Stimulated activated naive CD8-positive, alpha-beta T cell treated with anti-CD3 and anti-CD28 coated beads, Interleukin-15, amount 100 ng/mL, for 72 hours (primary cell): ENCODE results near the gene FBXL19.
A peak's percentile ranks its signal among the peaks of the same experiment; 100 is the strongest.
"Not testable (repeated sequence)": the region's sequence is repeated elsewhere in the genome, so short reads cannot be mapped to it uniquely, and the experiment has no call there.

Experiments
- ATAC-seq: fragments of 150-1000 bp; cut with Tn5 transposase; 2 replicates; pipeline ENCODE4 v1.10.0; 2021; ENCODE audit warnings: mild to moderate bottlenecking, moderate library complexity
- DNase-seq, 2 donors: peaks; one replicate each; pipeline ENCODE4 v3.0.0; 2021 to 2022
- H3K27ac Mint-ChIP-seq, 2 donors: one replicate each; pipeline ENCODE4 v1.8.0; 2022; ENCODE audit warnings: mild to moderate bottlenecking in 2 of 2, mixed read lengths in 2 of 2, moderate library complexity in 2 of 2
- H3K27me3 Mint-ChIP-seq: one replicate; pipeline ENCODE4 v1.8.0; 2022; ENCODE audit warnings: mixed read lengths
- H3K4me1 Mint-ChIP-seq: one replicate; pipeline ENCODE4 v1.8.0; 2022; ENCODE audit warnings: mild to moderate bottlenecking, mixed read lengths
- H3K4me3 Mint-ChIP-seq, 2 donors: one replicate each; pipeline ENCODE4 v1.8.0; 2022; ENCODE audit warnings: mild to moderate bottlenecking in 2 of 2, mixed read lengths in 2 of 2, moderate library complexity in 1 of 2
- H3K9me3 Mint-ChIP-seq, 2 donors: one replicate each; pipeline ENCODE4 v1.8.0; 2022; ENCODE audit warnings: mixed read lengths in 2 of 2

The FBXL19 gene

DNA sequence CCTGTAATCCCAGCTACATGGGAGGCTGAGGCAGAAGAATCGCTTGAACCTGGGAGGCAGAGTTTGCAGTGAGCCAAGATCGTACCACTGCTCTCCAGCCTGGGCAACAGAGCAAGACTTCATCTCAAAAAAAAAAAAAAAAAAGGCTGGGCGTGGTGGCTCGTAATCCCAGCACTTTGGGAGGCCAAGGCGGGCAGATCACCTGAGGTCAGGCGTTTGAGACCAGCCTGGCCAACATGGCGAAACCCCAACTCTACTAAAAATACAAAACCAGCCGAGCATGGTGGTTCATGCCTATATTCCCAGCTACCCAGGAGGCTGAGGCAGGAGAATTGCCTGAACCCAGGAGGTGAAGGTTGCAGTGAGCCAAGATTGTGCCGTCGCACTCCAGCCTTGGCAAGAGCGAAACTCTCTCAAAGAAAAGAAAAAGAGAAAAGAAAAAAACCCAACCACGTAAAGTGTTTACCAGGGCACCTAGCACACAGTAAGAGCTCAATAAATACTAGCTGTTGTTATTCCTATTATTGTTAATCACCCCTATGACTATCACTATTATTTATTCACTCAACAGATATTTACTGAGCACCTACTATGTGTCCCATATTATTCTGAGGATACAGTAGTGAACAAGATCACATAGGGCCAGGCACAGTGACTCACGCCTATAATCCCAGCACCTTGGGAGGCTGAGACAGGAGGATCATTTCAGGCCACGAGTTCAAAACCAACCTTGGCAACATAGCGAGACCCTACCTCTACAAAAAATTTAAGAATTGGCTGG is 32.1 kb upstream of the FBXL19 start:
- not testable (repeated sequence) for H3K27me3 Mint-ChIP-seq, ATAC-seq, H3K4me3 Mint-ChIP-seq, H3K27ac Mint-ChIP-seq, DNase-seq, H3K9me3 Mint-ChIP-seq
- peaks cover 43% of the 10 kb centered on the region for H3K4me1 Mint-ChIP-seq

DNA sequence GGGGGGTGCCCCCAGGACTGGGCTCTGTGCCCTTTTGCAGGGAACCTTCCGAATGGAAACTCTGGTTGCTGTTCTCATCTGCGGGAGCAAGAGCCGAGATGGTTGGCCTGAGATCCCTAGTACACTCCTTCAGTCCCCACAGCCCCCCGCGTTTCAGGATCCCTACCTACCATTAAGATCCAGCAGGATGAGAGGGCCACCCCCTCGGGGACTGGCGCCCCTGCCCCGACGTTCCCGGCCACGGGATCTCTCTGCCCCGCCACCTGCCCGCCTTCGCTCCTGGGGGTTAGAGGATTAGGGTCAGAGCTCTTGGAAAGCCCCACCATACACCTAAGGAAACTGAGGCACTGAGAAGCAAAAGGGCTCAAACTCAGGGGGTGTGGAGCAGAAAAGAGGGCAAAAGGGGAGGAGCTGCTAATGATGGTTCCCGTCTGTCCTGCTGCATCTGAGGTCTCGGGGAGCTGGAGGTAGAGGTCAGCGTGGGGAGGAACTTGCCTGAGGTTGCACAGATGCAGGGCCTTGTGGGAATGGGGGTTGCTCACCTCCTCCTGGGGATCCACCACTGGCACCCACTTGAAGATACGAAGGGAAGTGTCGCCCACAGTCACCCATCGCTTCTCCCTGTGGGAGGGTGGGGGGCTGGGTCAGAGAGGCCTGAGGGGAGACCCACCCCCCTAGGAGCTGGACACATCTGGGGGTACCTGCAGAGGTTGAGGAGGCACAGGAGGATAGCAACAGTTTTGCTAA is 30.5 kb upstream of the FBXL19 start:
- no peak for ATAC-seq
- Mint-ChIP-seq H3K27me3 (no peaks in the 10 kb centered on the region), H3K27ac (peak overlapping the region; percentile 96 to 97)

DNA sequence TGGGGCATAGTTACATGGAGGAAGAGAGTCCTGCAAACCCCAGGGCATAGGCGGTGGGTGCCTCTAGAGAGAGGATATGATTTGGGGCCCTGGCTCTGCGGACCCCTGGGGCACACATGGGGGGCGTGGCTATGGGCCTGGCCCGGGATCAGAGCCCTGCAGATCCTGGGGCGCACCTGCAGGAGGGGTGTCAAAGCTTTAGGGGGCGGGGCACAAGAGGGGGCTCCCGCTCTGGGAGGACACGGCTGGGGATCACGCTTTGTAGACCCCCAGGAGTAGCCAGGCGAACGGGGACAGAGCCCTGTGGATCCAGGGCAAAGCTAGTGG is 30.0 kb upstream of the FBXL19 start:
- Mint-ChIP-seq H3K27me3 (no peaks in the 10 kb centered on the region), H3K4me3 (peak overlapping the region; percentile 93 to 96), H3K27ac (peak overlapping the region; percentile 96 to 97), H3K4me1 (peaks cover 57% of the 10 kb centered on the region), H3K9me3 (no peaks in the 10 kb centered on the region)
- peak; percentile 32 for ATAC-seq
- peak; percentile 36 to 41 for DNase-seq

More for the DNA sequence above, 30.5 kb upstream of the FBXL19 start:
- DNase-seq: no peak
- Mint-ChIP-seq H3K4me3 (peak overlapping the region; percentile 93 to 96), H3K9me3 (no peaks in the 10 kb centered on the region), H3K4me1 (peaks cover 57% of the 10 kb centered on the region)

DNA sequence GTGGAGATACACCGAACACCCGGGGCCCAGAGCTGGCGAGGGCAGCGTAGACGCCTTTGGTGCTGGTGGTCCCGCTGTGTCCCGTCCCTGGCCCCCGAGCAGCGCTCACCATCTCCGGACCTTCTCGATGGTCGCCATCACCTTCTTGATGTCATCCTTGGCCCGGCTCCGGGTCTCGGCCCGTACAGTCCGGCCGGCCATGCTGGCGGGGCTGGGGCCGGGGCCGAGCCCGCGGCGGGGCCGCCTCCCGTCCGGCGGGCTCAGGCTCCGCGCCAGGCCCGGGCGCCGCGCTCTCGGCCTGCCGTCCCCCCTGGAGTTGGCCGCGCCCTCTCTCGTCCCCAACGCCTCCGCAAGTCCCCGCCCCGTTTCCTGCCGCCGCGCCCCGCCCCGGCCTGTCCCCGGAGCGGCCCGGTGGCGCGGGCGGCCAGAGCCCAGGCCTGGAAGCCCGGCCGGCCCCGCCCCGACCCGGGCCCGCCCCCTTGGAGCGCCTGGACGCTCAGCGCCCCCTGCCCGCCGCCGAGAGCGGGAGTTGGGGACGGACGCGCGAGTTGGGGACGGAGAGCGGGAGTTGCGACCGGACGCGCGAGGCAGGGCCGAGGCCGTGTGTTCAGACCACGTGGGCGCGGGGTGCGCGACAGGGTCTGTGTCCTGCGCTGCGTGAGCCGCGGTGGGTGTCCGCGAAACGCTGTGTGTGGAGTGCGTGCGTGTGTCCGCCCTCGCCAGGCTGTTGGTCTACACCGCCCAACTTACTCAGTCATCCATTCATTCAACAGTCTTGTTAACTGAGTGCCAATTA is 29.4 kb upstream of the FBXL19 start, which contains the start of gene BCL7C:
TSS of gene BCL7C (minus strand) at position 334 of the 796 bp plus-strand sequence. CDS start at position 201, 133 bp downstream.
- Mint-ChIP-seq H3K27me3 (no peaks in the 10 kb centered on the region), H3K4me1 (peaks cover 53% of the 10 kb centered on the region), H3K27ac (peak within 1 kb of the TSS; percentile 96 to 97), H3K4me3 (peak within 1 kb of the TSS; percentile 93 to 96), H3K9me3 (no peaks in the 10 kb centered on the region)
- DNase-seq (peak; percentile 84 to 88), ATAC-seq (peak; percentile 85)

DNA sequence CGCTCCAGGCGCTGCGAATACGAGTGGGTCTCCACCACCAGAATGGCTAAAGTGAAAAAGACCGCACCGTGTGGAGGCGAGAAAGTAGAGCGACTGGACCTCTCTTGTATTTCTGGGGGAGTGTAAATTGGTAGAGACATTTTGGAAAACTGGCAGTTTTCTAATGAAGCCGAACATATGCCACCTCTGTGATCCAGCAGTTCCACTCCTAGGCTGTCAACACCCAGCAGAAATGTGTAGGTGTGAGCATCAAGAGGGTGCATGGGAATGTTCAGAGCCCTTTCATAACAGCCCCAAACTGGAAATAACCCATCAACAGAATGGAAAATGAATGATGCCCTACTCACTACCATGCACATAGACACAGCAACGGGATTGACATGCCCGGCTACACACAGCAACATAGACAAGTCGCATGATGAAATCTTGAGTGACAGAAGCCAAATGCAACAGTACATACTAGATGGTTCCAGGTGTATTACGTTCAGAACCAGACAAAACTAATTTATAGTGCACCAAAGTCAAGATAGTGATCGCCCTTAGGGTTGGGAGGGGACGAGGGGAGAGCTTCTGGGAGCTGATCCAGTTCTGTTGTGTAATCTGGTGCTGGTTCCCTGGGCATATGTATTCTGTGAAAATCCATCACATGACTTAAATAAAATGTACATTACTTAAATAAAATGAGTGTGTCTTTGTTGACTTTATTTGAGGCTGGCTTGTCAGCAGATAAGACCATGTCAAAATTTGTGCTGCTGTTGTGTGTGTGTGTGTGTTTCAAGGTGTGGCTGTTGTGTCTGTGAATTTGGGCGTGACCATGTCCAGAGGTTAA is 28.6 kb upstream of the FBXL19 start:
- Mint-ChIP-seq H3K4me3 (peak overlapping the region; percentile 70 to 79), H3K4me1 (peaks cover 51% of the 10 kb centered on the region), H3K27ac (peak overlapping the region in 1 of 2 donors; percentile 20), H3K27me3 (no peaks in the 10 kb centered on the region), H3K9me3 (no peaks in the 10 kb centered on the region)
- DNase-seq: no peak
- ATAC-seq: no peak

DNA sequence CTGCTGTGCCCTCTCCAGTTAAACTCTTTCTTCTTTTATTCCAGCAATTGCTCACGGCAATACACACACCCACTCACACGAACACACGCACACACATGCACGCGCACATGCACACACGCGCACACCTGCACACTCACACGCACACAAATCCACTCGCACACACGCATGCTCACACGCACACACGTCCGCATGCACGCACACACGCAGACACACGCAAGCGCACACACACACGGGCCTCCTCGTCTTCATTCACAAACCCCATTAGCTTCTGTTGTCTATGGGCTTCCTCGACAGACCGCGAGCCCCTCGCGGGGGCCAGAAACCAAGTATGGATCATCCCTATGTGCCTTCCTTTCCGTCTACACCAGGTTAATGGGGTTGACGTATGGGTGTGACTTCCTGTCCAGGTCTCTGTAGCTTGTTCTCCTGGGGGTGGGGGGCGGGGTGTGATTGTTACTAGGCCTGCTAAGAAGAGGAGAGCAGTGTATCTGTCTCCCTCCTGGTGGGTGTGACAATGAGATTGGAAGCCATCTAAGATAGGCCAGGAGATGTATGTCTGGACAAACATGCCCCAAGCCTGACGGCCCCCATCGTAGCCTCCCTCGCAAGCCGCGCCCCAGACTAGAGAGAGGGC is 27.6 kb upstream of the FBXL19 start:
- Mint-ChIP-seq H3K27ac (no peak overlapping the region), H3K27me3 (no peaks in the 10 kb centered on the region), H3K4me1 (peaks cover 53% of the 10 kb centered on the region), H3K4me3 (no peak overlapping the region), H3K9me3 (no peaks in the 10 kb centered on the region)
- ATAC-seq (no peak), DNase-seq (peak in 1 of 2 donors; percentile 16)

DNA sequence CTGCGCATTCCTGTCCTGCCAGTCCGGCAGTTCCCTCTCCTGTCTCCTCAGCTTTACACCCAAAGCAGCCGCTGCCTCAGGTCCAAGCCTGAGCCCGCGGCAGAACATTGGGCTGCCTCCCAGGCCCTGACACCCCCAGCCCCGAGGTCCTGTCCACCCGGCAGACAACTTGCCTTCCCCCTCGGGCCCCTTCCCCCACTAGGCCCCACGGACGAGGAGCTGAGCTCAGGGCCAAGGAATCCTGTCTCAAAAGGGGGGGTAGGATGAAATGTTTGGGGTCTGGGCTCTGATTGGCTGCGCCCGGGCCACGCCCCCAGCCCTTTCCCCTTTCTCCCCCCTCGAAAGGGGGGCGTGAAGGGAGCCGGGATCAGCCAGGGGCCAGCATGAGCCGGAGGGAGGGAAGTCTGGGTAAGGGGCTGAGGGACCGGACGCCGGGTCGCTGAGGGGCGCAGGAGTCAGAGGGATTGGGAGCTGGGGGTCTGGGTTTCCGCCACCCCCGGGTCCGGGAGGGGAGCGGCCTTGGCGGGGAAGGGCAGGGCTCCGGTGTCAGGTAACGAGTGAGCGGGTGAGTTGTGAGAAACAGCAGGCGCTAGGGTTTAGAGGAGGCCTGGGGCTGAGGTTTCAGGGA is 27.0 kb upstream of the FBXL19 start, which contains the start of gene CTF1:
TSS of gene CTF1 (plus strand) at position 354 of the 628 bp plus-strand sequence. CDS start at position 384, 30 bp downstream.
- H3K9me3 Mint-ChIP-seq: no peaks in the 10 kb centered on the region
- no peak for ATAC-seq
- no peaks in the 10 kb centered on the region for H3K27me3 Mint-ChIP-seq
- peak within 1 kb of the TSS; percentile 35 to 89 for H3K27ac Mint-ChIP-seq
- peak in 1 of 2 donors; percentile 12 for DNase-seq
- peak within 1 kb of the TSS; percentile 76 to 82 for H3K4me3 Mint-ChIP-seq
- H3K4me1 Mint-ChIP-seq: peaks cover 59% of the 10 kb centered on the region

DNA sequence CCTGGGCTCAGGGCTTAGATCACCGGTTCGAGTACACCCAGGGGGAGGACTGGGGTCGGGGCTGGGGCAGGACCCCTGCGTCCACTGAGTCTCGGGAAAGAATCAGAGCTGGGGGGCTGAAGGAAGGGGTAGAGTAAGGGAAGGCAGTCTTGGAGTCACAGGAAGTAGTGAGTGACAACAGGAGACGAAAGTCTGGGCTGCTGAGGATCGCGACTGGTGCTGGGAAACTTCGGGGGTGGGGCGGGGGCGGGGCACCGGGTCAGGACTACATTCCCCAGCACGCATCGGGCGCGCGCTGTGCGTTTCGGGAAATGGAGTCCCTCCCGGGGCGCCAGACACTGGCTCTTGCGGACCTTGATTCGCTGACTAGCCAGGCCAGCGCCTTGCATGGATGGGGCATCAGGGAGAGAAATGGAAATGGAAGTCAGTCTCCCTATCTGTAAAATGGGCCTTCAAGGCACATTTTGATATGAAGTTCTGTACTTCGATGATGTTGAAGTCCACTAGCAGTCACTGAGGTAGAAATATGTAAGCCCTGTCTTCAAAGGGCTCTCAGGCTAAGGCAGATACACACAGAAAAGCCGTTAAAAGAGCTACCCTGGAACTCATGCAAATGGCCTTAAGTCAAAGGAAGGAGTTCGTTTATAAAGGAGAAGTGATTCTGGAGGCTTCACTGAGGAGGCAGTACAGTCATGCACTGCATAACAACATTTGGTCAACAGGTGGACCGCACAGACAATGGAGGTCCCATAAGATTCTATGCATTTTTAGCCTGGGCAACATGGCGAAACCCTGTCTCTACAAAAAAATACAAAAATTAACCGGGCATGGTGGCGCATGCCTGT is 26.3 kb upstream of the FBXL19 start:
- peaks cover 59% of the 10 kb centered on the region for H3K4me1 Mint-ChIP-seq

DNA sequence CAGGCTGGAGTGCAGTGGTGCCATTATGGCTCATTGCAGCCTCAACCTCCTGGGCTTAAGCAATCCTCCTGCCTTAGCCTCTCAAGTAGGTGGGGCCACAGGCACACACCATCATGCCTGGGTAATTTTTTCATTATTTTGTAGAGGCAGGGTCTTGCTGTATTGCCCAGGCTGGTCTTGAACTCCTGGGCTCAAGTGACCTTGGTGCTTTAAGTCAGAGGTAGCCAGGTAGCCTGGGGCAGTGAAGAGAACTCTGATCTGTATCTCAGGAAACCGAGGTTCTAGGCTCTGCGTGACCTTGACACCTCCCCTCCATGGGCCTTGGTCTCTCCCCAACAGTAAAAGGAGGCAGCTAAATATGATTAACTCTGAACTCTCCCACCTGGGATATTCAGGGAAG is 23.6 kb upstream of the FBXL19 start:
- H3K4me1 Mint-ChIP-seq: peaks cover 54% of the 10 kb centered on the region
- H3K9me3 Mint-ChIP-seq: peaks cover 4 to 8% of the 10 kb centered on the region in 2 donors
- H3K27ac Mint-ChIP-seq: no peak overlapping the region
- no peaks in the 10 kb centered on the region for H3K27me3 Mint-ChIP-seq
- no peak for ATAC-seq
- no peak overlapping the region for H3K4me3 Mint-ChIP-seq
- no peak for DNase-seq

More for the DNA sequence above, 26.3 kb upstream of the FBXL19 start:
- peak overlapping the region; percentile 76 to 82 for H3K4me3 Mint-ChIP-seq
- DNase-seq (peak; percentile 76 to 83), ATAC-seq (peak; percentile 59)
- H3K9me3 Mint-ChIP-seq: no peaks in the 10 kb centered on the region
- H3K27ac Mint-ChIP-seq: peak overlapping the region; percentile 35 to 89
- no peaks in the 10 kb centered on the region for H3K27me3 Mint-ChIP-seq

DNA sequence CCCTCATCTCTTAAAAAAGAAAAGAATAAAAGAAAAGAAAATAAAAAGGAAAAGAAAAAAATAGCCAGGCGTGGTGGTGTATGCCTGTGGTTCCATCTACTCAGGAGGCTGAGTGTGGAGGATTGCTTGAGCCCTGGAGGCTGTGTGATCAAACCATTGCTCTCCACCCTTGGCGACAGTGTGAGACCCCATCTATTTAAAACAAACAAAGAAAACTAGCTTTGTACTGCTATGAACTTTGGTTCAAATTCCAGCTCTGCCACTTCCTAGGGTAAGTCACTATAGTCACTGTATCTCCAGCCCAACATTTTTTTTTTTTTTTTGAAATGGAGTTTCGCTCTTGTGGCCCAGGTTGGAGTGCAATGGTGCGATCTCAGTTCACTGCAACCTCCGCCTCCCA is 22.8 kb upstream of the FBXL19 start:
- DNase-seq: no peak
- ATAC-seq: no peak
- H3K9me3 Mint-ChIP-seq: peaks cover 4 to 8% of the 10 kb centered on the region in 2 donors
- no peaks in the 10 kb centered on the region for H3K27me3 Mint-ChIP-seq
- H3K4me1 Mint-ChIP-seq: peaks cover 46% of the 10 kb centered on the region
- no peak overlapping the region for H3K27ac Mint-ChIP-seq
- no peak overlapping the region for H3K4me3 Mint-ChIP-seq

DNA sequence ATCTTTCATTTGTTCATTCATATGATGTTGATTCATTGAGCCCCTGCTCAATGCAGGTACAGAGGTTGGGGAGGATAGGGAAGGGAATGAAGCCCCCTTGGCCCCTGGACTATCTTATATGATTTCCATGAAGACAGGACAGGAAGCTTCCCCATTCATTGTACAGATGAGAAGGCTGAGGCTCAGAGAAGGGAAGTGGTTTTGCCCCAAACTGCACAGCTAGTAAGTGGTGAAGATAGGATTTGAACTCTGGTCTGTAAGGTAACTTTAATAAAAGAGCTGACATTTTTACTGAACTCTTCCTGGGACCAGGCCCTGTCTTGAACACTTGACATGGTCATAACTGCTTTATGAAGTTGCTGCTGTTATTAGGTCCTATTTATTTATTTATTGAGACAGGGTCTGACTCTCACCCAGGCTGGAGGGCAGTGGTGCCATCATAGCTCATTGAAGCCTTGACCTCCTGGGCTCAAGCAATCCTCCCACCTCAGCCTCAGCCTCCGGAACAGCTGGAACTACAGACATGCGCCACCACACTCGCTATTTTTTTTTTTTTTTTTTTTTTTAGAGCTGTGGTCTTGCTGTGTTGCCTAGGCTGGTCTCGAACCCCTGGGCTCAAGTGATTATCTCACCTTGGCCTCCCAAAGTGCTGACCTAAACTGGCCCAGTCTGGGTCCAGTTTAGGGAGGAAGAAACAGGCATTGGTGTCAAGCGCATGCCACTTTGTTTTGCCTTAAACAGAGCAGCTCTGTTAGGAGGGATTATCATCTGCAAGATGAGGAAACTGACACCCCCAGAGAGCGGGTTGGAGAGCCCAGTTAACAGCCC is 22.0 kb upstream of the FBXL19 start:
- DNase-seq (no peak), ATAC-seq (no peak)
- Mint-ChIP-seq H3K27ac (peak overlapping the region; percentile 74 to 87), H3K4me3 (peak overlapping the region; percentile 60 to 72), H3K9me3 (peaks cover 4 to 8% of the 10 kb centered on the region in 2 donors), H3K27me3 (no peaks in the 10 kb centered on the region), H3K4me1 (peaks cover 38% of the 10 kb centered on the region)
